Endodermal cell (in vitro differentiated cells): ENCODE data around the gene PCNT. TPM values are rescaled to one million over a fixed set of nuclear protein-coding genes. Genes with fewer than 3 reads are reported as not detected.

Experiments
- DNase-seq: peaks from one replicate; pipeline ENCODE4 v3.0.0-alpha.2; 2017
- H3K27ac ChIP-seq: 2 replicates; pipeline ENCODE4 v1.5.1; 2013; ENCODE audit warnings: mild to moderate bottlenecking, low read depth, low read length, moderate library complexity
- H3K27me3 ChIP-seq: 2 replicates; pipeline ENCODE4 v1.6.1; 2013; ENCODE audit warnings: mild to moderate bottlenecking, low read length, moderate library complexity; ENCODE audit not compliant: insufficient read depth, control insufficient read depth, poor library complexity, severe bottlenecking
- H3K36me3 ChIP-seq: 2 replicates; pipeline ENCODE4 v1.7.0; 2013; ENCODE audit warnings: mild to moderate bottlenecking, low read length, moderate library complexity; ENCODE audit not compliant: control insufficient read depth, insufficient read depth
- H3K4me1 ChIP-seq: one replicate; pipeline ENCODE4 v1.7.0; 2013; ENCODE audit warnings: low read length; ENCODE audit not compliant: control insufficient read depth, insufficient read depth
- H3K4me3 ChIP-seq: 2 replicates; pipeline ENCODE4 v1.5.1; 2013; ENCODE audit warnings: mild to moderate bottlenecking, low read length, moderate library complexity
- H3K9ac ChIP-seq: 2 replicates; pipeline ENCODE4 v1.6.1; 2013; ENCODE audit warnings: mild to moderate bottlenecking, low read length, moderate library complexity; ENCODE audit not compliant: poor library complexity, severe bottlenecking; ENCODE audit errors: extremely low read depth
- H3K9me3 ChIP-seq: 2 replicates; pipeline ENCODE4 v1.6.1; 2013; ENCODE audit warnings: mild to moderate bottlenecking, low read length, moderate library complexity; ENCODE audit not compliant: control insufficient read depth
- H3K27ac Mint-ChIP-seq: 2 replicates; pipeline ENCODE4 v1.8.0; 2020; ENCODE audit warnings: mixed read lengths
- H3K27me3 Mint-ChIP-seq: 2 replicates; pipeline ENCODE4 v1.8.0; 2021; ENCODE audit warnings: mild to moderate bottlenecking, mixed read lengths; ENCODE audit not compliant: insufficient read depth
- H3K36me3 Mint-ChIP-seq: 2 replicates; pipeline ENCODE4 v1.8.0; 2020; ENCODE audit warnings: low read depth, mixed read lengths
- H3K4me1 Mint-ChIP-seq: 2 replicates; pipeline ENCODE4 v1.8.0; 2020; ENCODE audit warnings: mixed read lengths
- H3K4me3 Mint-ChIP-seq: 2 replicates; pipeline ENCODE4 v1.8.0; 2020; ENCODE audit warnings: mild to moderate bottlenecking, moderate library complexity, mixed read lengths
- H3K9me3 Mint-ChIP-seq: 2 replicates; pipeline ENCODE4 v1.8.0; 2020; ENCODE audit warnings: mild to moderate bottlenecking, mixed read lengths
- WGBS, 2 experiments: methylation state at CpG; one replicate each; pipeline versions ENCODE4 v1.1.5 to v1.1.7; 2013; ENCODE audit warnings: missing lambda C conversion rate in 2 of 2, mixed read lengths in 1 of 2; ENCODE audit not compliant: insufficient coverage in 1 of 2, insufficient read length in 1 of 2; 5-methylcytosine and 5-hydroxymethylcytosine counted together
- total RNA-seq, 2 donors: library from RNA; stranded (reverse); fragmentation: NEBNext Ultra II Directional in 1 of 2; extraction: Animal tissue kit (Norgen Biotek cat#: 25700) in 1 of 2; gene quantifications; 2 replicates in 1 of 2; 3 replicates in 1 of 2; pipeline ENCODE4 v1.2.1, GENCODE V29; 2021
- TF ChIP-seq, protein P1 (sequence below): fragments of 200-600 bp; sonication (generic); conservative IDR thresholded peaks from 2 replicates; pipeline ENCODE4 v1.5.0; 2021; ENCODE audit warnings: antibody characterized with exemption, mild to moderate bottlenecking

The PCNT gene
- total RNA-seq, 2 donors from 2014 or later: 40.1 to 40.7 TPM

DNA sequence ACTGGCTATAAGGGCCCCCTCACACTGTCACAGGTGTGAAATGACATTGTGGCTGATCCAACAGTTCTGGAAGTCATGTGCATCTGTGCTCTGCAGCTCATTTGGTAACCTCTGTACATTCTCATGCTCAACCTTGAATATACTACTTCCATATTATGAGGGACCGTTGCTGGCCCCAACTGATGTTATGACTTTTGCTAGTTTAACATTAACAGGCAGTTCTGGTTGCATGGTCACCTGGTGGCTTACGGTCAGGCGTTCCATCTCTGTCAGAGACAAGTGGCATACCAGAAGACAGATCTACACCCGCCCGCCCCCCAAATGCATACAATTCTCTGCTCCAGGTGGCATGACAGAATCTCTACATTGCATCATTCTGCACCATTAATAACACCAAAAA is 128.8 kb downstream of the PCNT start:
- no peak overlapping the region for H3K4me3 ChIP-seq
- 95 to 96% methylated on average over 3 to 5 of the region's 5 CpGs for whole genome bisulfite sequencing, 2 experiments
- Mint-ChIP-seq H3K27ac (no peak overlapping the region), H3K4me1 (peaks cover 1% of the 10 kb centered on the region), H3K27me3 (no peaks in the 10 kb centered on the region), H3K4me3 (no peak overlapping the region), H3K36me3 (peaks cover 60% of the 10 kb centered on the region), H3K9me3 (peaks cover 32% of the 10 kb centered on the region)
- no peaks in the 10 kb centered on the region for H3K4me1 ChIP-seq
- peaks cover 11% of the 10 kb centered on the region for H3K36me3 ChIP-seq
- no peaks in the 10 kb centered on the region for H3K27me3 ChIP-seq
- TF ChIP-seq, protein P1, sequence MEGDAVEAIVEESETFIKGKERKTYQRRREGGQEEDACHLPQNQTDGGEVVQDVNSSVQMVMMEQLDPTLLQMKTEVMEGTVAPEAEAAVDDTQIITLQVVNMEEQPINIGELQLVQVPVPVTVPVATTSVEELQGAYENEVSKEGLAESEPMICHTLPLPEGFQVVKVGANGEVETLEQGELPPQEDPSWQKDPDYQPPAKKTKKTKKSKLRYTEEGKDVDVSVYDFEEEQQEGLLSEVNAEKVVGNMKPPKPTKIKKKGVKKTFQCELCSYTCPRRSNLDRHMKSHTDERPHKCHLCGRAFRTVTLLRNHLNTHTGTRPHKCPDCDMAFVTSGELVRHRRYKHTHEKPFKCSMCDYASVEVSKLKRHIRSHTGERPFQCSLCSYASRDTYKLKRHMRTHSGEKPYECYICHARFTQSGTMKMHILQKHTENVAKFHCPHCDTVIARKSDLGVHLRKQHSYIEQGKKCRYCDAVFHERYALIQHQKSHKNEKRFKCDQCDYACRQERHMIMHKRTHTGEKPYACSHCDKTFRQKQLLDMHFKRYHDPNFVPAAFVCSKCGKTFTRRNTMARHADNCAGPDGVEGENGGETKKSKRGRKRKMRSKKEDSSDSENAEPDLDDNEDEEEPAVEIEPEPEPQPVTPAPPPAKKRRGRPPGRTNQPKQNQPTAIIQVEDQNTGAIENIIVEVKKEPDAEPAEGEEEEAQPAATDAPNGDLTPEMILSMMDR: no peak
- peaks cover 21% of the 10 kb centered on the region for H3K9me3 ChIP-seq
- no peak overlapping the region for H3K27ac ChIP-seq
- no peak for DNase-seq
- no peak overlapping the region for H3K9ac ChIP-seq

DNA sequence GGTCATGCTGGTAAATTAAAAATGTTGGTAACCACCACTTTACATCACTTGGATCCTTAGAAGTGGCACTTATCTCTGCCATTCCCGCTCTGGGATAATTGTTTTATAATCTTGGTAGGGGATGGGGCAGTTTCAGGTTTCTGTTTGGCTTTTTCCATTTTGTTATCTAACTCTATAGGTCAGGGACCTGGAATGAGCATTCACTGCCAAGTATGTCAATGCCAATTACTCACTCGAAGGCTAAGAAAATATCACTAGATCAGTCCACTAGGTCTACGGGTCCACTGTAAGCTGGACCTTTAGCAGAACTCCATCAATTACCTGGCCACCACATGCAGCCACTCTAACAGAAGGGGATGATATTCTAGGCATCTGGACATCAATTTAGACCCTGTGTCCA is 130.2 kb downstream of the PCNT start:
- no peak overlapping the region for H3K9ac ChIP-seq
- no peak overlapping the region for H3K4me3 Mint-ChIP-seq

DNA sequence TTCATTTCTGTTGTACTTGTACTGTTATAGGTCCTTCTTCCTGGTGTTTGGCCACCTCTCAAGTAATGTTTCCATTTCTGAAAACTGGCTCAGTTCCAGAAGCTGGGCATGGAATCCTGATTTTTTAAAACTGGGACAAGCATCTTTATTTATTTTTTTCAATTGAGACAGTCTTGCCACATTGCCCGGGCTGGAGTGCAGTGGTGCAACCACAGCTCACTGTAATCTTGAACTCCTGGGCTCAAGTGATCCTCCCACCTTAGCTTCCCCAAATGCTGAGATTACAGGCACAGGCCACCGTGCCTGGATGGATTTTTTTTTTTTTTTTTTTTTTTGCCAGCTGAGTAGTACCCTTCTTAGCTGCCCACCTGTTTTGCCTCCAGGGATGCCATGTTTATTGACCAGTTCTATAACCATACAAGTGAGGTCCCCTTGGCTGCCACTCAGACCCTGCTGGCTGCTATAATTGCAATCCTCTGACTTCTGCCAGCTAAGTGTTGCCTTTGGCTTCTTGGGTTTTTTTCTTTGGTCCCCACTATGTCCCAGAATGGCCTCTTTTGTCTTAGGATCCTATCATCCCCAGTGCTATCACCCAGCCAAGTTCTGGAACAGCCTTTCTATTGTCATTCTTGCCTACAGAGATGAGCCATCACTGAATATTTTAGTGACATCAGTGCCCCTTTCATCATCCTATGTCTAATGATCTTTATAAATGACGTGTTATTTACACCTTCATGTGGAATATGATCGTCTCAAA is 130.9 kb downstream of the PCNT start:
- Histone ChIP-seq H3K9ac (no peak overlapping the region), H3K27me3 (no peaks in the 10 kb centered on the region), H3K4me3 (no peak overlapping the region), H3K4me1 (no peaks in the 10 kb centered on the region), H3K9me3 (peaks cover 3% of the 10 kb centered on the region), H3K27ac (no peak overlapping the region), H3K36me3 (peaks cover 10% of the 10 kb centered on the region)
- TF ChIP-seq, protein P1: no peak
- Mint-ChIP-seq H3K36me3 (peaks cover 43% of the 10 kb centered on the region), H3K4me3 (no peak overlapping the region), H3K27me3 (no peaks in the 10 kb centered on the region), H3K27ac (no peak overlapping the region), H3K9me3 (peaks cover 11% of the 10 kb centered on the region), H3K4me1 (peaks cover 3% of the 10 kb centered on the region)
- 93 to 96% methylated on average over 4 of the region's 4 CpGs for whole genome bisulfite sequencing, 2 experiments
- no peak for DNase-seq

More for the DNA sequence above, 130.2 kb downstream of the PCNT start:
- H3K27me3 ChIP-seq: no peaks in the 10 kb centered on the region
- H3K4me3 ChIP-seq: no peak overlapping the region
- H3K9me3 Mint-ChIP-seq: peaks cover 18% of the 10 kb centered on the region
- DNase-seq: no peak
- no peaks in the 10 kb centered on the region for H3K27me3 Mint-ChIP-seq
- H3K36me3 ChIP-seq: peaks cover 10% of the 10 kb centered on the region
- TF ChIP-seq, protein P1: no peak
- H3K4me1 Mint-ChIP-seq: peaks cover 3% of the 10 kb centered on the region
- H3K27ac Mint-ChIP-seq: no peak overlapping the region
- peaks cover 48% of the 10 kb centered on the region for H3K36me3 Mint-ChIP-seq
- no peak overlapping the region for H3K27ac ChIP-seq
- 50 to 63% methylated on average over 2 to 3 of the region's 3 CpGs for WGBS, 2 experiments
- no peaks in the 10 kb centered on the region for H3K4me1 ChIP-seq
- peaks cover 9% of the 10 kb centered on the region for H3K9me3 ChIP-seq
